CD4-positive, alpha-beta memory T cell (primary cell): ENCODE data around the gene GALNT17. TPM values are rescaled to one million over a fixed set of nuclear protein-coding genes. Genes with fewer than 3 reads are reported as not detected.

ENCODE experiments used
- CTCF ChIA-PET: fragments of 350-600 bp; sonication (Branson Sonifier 250); formaldehyde crosslinking; loops from one replicate; lab custom pipeline; 2021; ENCODE audit warnings: inconsistent platforms; ENCODE audit not compliant: partially characterized antibody; lab: Charles Lee
- POLR2A ChIA-PET: fragments of 350-600 bp; sonication (Branson Sonifier 250); formaldehyde crosslinking; loops from one replicate; lab custom pipeline; 2021; ENCODE audit not compliant: partially characterized antibody; lab: Charles Lee
- DNase-seq, 5 donors: peaks; one replicate each; pipeline versions ENCODE4 v3.0.0 to v3.0.0-alpha.2; 2020 to 2022; ENCODE audit warnings: mixed read lengths in 1 of 5
- H3K27ac ChIP-seq: one replicate; pipeline ENCODE4 v1.7.0; 2013; ENCODE audit warnings: low read depth, low read length
- H3K27me3 ChIP-seq: 2 replicates; pipeline ENCODE4 v1.7.0; 2013; ENCODE audit warnings: mild to moderate bottlenecking, low read length, moderate library complexity; ENCODE audit not compliant: insufficient read depth
- H3K36me3 ChIP-seq: 2 replicates; pipeline ENCODE4 v1.7.0; 2013; ENCODE audit warnings: mild to moderate bottlenecking, low read length, moderate library complexity; ENCODE audit not compliant: insufficient read depth
- H3K4me1 ChIP-seq: 2 replicates; pipeline ENCODE4 v1.7.0; 2013; ENCODE audit warnings: mild to moderate bottlenecking, low read length, moderate library complexity; ENCODE audit not compliant: insufficient read depth
- H3K4me3 ChIP-seq, 2 donors: one replicate each; pipeline ENCODE4 v1.7.0; 2013; ENCODE audit warnings: low read length in 2 of 2, mild to moderate bottlenecking in 1 of 2
- H3K9me3 ChIP-seq, 2 donors: one replicate each; pipeline ENCODE4 v1.7.0; 2013; ENCODE audit warnings: low read length in 2 of 2, control low read depth in 1 of 2; ENCODE audit not compliant: control insufficient read depth in 1 of 2
- H3K27ac Mint-ChIP-seq, 7 donors: one replicate each; pipeline ENCODE4 v1.8.0; 2020 to 2021; ENCODE audit warnings: mixed read lengths in 7 of 7, mild to moderate bottlenecking in 6 of 7, inconsistent platforms in 3 of 7, moderate library complexity in 3 of 7
- H3K27me3 Mint-ChIP-seq, 2 donors: one replicate each; pipeline ENCODE4 v1.8.0; 2020 to 2021; ENCODE audit warnings: mixed read lengths in 2 of 2
- H3K36me3 Mint-ChIP-seq, 2 donors: one replicate each; pipeline ENCODE4 v1.8.0; 2020 to 2021; ENCODE audit warnings: mixed read lengths in 2 of 2, inconsistent platforms in 1 of 2, mild to moderate bottlenecking in 1 of 2
- H3K4me1 Mint-ChIP-seq, 4 donors: one replicate each; pipeline ENCODE4 v1.8.0; 2020 to 2021; ENCODE audit warnings: mixed read lengths in 4 of 4, mild to moderate bottlenecking in 1 of 4
- H3K4me3 Mint-ChIP-seq, 8 donors: one replicate each; pipeline ENCODE4 v1.8.0; 2020 to 2021; ENCODE audit warnings: mixed read lengths in 8 of 8, mild to moderate bottlenecking in 7 of 8, moderate library complexity in 6 of 8, inconsistent platforms in 3 of 8
- H3K9me3 Mint-ChIP-seq, 8 donors: one replicate each; pipeline ENCODE4 v1.8.0; 2020 to 2021; ENCODE audit warnings: mixed read lengths in 8 of 8, mild to moderate bottlenecking in 5 of 8, inconsistent platforms in 3 of 8, moderate library complexity in 1 of 8
- intact Hi-C: fragments of 100-400 bp; cut with micrococcal nuclease; formaldehyde crosslinking; loops from one replicate; pipeline ENCODE4 v1.15.1; 2023
- polyA plus RNA-seq, 2 donors: library from polyadenylated mRNA; unstranded; fragments of 300-500 nt; fragmentation: Illumina TruSeq; gene quantifications; one replicate each; pipeline ENCODE4 v1.2.3, GENCODE V29; 2021
- total RNA-seq, 2 experiments: library from RNA; stranded (reverse); gene quantifications; one replicate each; pipeline ENCODE4 v1.2.3, GENCODE V29; 2021

Gene GALNT17
- total and polyA plus RNA-seq, 4 experiments from 2014 or later: not detected

DNA sequence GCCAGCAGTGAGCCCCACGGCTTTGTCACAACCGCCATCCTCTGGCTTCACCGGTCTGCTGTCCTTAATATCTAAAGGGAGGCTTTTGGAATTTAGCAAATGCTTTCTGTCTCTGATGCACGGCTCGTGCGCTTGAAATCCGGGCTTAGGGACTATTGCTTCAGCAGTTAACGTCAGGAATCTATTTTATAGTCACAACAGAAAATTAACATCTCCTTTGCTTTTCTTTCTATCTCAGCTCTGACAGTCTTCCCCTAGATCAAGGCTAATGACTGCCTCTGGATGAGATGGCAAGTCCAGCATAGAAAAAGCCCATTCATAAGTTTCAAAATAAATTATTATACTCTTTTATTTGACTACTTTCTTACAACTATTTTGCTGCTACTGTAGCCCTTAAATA lies 423.8 kb downstream of the GALNT17 start:
- CTCF ChIA-PET: no interaction called here

DNA sequence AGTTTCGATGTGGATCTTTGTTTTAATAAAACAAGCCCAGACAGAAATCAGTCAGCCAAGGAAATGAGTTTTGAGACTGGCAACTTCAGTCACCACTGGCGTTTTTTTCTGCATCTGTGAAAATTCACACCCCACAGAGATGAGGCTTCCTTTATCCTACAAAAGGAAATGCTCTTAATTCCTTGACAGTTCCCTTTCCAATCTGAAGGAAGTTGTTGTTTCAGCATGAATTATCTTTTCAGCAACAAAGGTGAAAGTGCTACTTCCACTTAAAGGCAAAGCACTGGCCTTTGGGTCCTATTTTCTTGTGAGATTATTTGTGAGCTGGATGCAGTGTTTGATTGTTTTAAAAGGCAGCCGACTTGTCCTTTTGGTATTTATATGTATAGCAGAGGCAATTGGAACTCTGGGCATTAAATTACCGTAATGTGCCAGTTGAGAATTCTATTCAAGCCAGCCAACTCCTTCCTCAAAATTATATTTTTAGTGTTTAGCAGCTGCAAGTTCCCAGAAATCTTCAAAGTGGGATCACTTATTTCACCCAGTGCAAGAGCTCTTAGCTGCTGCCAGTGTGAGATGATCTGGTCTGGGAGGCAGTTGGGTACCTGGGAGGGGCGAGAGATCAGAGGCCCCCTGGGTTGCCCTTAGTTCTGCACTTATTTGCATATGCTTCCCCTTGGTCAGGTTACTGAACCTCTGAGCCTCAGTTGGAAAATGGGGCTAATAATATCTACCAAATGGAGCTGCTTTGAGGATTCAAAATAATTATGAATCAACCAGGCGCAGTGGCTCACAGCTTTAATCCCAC lies 427.1 kb downstream of the GALNT17 start:
- Mint-ChIP-seq H3K4me3 (no peak overlapping the region), H3K36me3 (no peaks in the 10 kb centered on the region), H3K4me1 (no peaks in the 10 kb centered on the region), H3K9me3 (peaks cover 0 to 17% (median 6%) of the 10 kb centered on the region in 8 donors), H3K27me3 (no peaks in the 10 kb centered on the region), H3K27ac (no peak overlapping the region)
- DNase-seq: no peak
- CTCF ChIA-PET: no interaction called here
- Histone ChIP-seq H3K4me3 (no peak overlapping the region), H3K27me3 (no peaks in the 10 kb centered on the region), H3K4me1 (no peaks in the 10 kb centered on the region), H3K27ac (no peak overlapping the region), H3K9me3 (no peaks in the 10 kb centered on the region), H3K36me3 (no peaks in the 10 kb centered on the region)
- intact Hi-C loops: no loop called here
- POLR2A ChIA-PET: no interaction called here

More for the DNA sequence above, 423.8 kb downstream of the GALNT17 start:
- Histone ChIP-seq H3K27me3 (no peaks in the 10 kb centered on the region), H3K36me3 (no peaks in the 10 kb centered on the region), H3K4me3 (no peak overlapping the region), H3K27ac (no peak overlapping the region), H3K9me3 (no peaks in the 10 kb centered on the region), H3K4me1 (no peaks in the 10 kb centered on the region)
- no peaks in the 10 kb centered on the region for H3K27me3 Mint-ChIP-seq
- H3K27ac Mint-ChIP-seq: no peak overlapping the region
- no peak for DNase-seq
- H3K36me3 Mint-ChIP-seq: no peaks in the 10 kb centered on the region
- intact Hi-C loops: no loop called here
- no peak overlapping the region for H3K4me3 Mint-ChIP-seq
- no peaks in the 10 kb centered on the region for H3K4me1 Mint-ChIP-seq
- POLR2A ChIA-PET: no interaction called here
- peaks cover 1 to 26% (median 15%) of the 10 kb centered on the region in 8 donors for H3K9me3 Mint-ChIP-seq

DNA sequence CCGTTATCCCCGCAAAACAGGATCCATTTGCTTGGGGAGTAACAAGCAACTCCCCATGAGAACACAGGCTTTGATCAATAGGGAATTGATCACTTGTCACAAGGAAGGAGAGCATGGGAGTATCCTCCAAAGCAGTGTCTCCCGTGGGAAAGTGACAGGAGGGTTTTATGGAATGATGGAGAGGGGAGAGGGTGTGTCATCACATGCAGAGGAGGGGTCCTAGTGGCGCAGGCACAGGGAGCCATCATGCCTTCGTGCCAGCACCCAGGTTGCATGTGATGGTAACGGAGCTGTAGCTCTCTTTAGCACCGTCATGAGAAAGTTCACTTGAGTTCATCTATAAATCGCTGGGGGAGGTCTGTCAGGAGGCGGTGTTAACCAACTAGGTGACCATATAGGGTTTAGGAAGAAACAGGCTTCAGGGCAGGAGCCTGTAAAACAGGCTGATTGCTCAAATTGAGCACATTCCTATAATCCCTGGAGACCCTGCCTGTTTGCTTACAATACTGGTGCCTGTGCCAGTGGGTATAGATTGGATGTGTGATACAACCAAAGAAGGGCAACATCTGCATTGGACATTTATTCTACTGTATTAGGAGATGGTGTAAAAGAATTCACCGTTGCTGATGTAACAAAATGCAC lies 428.5 kb downstream of the GALNT17 start:
- H3K27ac Mint-ChIP-seq: no peak overlapping the region
- H3K9me3 Mint-ChIP-seq: peaks cover 0 to 10% (median 3%) of the 10 kb centered on the region in 8 donors
- H3K36me3 Mint-ChIP-seq: no peaks in the 10 kb centered on the region
- Histone ChIP-seq H3K27ac (no peak overlapping the region), H3K4me1 (no peaks in the 10 kb centered on the region), H3K9me3 (no peaks in the 10 kb centered on the region), H3K4me3 (no peak overlapping the region), H3K36me3 (no peaks in the 10 kb centered on the region), H3K27me3 (no peaks in the 10 kb centered on the region)
- ChIA-PET POLR2A (no interaction called here), CTCF (no interaction called here)
- H3K4me3 Mint-ChIP-seq: no peak overlapping the region
- intact Hi-C loops: no loop called here
- DNase-seq: no peak
- H3K4me1 Mint-ChIP-seq: no peaks in the 10 kb centered on the region
- no peaks in the 10 kb centered on the region for H3K27me3 Mint-ChIP-seq

DNA sequence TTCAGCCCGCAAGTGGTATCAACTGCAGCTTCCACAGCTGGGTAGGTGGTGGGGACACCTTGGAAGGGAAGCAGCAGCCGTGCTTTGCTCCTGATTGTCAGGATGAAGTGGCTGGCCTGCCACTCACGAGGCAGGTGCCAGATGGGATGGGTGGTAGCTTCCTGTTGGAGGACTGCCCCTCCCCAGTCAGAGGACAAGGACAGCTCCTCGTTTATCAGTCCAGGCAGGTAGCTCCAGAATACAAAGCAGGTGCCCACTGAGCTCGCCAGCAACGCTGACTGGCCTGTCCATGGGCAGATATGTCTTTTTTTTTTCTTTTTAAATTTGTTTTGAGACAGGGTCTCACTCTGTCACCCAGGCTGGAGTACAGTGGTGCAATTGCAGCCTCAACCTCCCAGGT lies 431.3 kb downstream of the GALNT17 start:
- CTCF ChIA-PET: no interaction called here

DNA sequence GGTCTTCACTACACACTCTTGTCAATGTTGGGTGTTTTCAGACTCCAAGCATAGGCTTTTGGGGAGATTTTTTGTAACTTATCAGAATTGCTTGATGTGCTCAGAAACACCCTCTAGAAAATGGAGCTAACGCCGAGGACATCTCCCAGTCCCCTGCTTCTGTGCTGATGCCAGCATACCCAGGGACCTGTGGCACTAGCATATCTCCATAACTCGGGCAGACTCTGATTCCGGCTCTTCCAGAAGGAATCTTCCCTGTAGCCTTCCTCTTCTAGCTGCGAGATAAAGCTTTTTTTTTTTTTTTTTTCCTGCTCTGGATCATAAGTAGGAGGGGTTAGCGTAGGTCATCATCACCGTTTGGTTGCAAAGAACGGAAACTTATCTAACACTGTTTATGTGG lies 434.4 kb downstream of the GALNT17 start:
- Mint-ChIP-seq H3K27me3 (no peaks in the 10 kb centered on the region), H3K9me3 (peaks cover 2 to 13% (median 5%) of the 10 kb centered on the region in 8 donors), H3K36me3 (no peaks in the 10 kb centered on the region), H3K4me3 (no peak overlapping the region), H3K4me1 (no peaks in the 10 kb centered on the region), H3K27ac (no peak overlapping the region)
- no peaks in the 10 kb centered on the region for H3K9me3 ChIP-seq
- no peak overlapping the region for H3K27ac ChIP-seq
- ChIA-PET CTCF (no interaction called here), POLR2A (no interaction called here)
- H3K4me3 ChIP-seq: no peak overlapping the region
- intact Hi-C loops: no loop called here
- no peaks in the 10 kb centered on the region for H3K36me3 ChIP-seq
- DNase-seq: no peak
- H3K27me3 ChIP-seq: no peaks in the 10 kb centered on the region
- no peaks in the 10 kb centered on the region for H3K4me1 ChIP-seq

More for the DNA sequence above, 431.3 kb downstream of the GALNT17 start:
- Histone ChIP-seq H3K36me3 (no peaks in the 10 kb centered on the region), H3K27ac (no peak overlapping the region), H3K27me3 (no peaks in the 10 kb centered on the region), H3K4me1 (no peaks in the 10 kb centered on the region), H3K9me3 (no peaks in the 10 kb centered on the region), H3K4me3 (no peak overlapping the region)
- Mint-ChIP-seq H3K36me3 (no peaks in the 10 kb centered on the region), H3K27ac (no peak overlapping the region), H3K4me3 (no peak overlapping the region), H3K27me3 (no peaks in the 10 kb centered on the region), H3K9me3 (peaks cover 0 to 7% (median 5%) of the 10 kb centered on the region in 8 donors), H3K4me1 (no peaks in the 10 kb centered on the region)
- intact Hi-C loops: no loop called here
- no peak for DNase-seq
- POLR2A ChIA-PET: no interaction called here

DNA sequence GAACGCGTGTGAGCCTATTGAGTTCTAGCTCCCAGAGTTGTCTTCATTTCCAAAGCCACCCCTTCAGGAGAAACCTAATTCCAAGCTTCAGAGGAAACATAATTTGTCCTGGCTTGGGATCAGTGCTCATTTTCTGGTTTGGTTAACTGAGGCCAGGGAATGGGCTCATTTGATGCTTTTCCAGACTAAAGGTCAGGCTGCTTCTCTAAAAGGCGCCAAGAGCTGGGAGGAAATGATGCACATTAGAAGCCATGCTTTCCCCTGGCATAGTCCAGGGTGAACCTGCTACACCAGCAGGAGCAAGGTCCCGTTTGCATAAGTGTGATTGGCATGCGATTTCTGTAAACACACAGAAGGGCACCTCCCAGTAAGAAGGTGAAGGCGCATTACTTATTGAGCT lies 435.0 kb downstream of the GALNT17 start:
- Mint-ChIP-seq H3K4me1 (no peaks in the 10 kb centered on the region), H3K27ac (no peak overlapping the region), H3K9me3 (peaks cover 2 to 13% (median 5%) of the 10 kb centered on the region in 8 donors), H3K36me3 (no peaks in the 10 kb centered on the region), H3K4me3 (no peak overlapping the region), H3K27me3 (no peaks in the 10 kb centered on the region)
- H3K4me1 ChIP-seq: no peaks in the 10 kb centered on the region
- no peaks in the 10 kb centered on the region for H3K27me3 ChIP-seq
- ChIA-PET POLR2A (no interaction called here), CTCF (no interaction called here)
- H3K27ac ChIP-seq: no peak overlapping the region
- intact Hi-C loops: no loop called here
- no peak for DNase-seq
- H3K9me3 ChIP-seq: no peaks in the 10 kb centered on the region
- no peaks in the 10 kb centered on the region for H3K36me3 ChIP-seq
- H3K4me3 ChIP-seq: no peak overlapping the region

DNA sequence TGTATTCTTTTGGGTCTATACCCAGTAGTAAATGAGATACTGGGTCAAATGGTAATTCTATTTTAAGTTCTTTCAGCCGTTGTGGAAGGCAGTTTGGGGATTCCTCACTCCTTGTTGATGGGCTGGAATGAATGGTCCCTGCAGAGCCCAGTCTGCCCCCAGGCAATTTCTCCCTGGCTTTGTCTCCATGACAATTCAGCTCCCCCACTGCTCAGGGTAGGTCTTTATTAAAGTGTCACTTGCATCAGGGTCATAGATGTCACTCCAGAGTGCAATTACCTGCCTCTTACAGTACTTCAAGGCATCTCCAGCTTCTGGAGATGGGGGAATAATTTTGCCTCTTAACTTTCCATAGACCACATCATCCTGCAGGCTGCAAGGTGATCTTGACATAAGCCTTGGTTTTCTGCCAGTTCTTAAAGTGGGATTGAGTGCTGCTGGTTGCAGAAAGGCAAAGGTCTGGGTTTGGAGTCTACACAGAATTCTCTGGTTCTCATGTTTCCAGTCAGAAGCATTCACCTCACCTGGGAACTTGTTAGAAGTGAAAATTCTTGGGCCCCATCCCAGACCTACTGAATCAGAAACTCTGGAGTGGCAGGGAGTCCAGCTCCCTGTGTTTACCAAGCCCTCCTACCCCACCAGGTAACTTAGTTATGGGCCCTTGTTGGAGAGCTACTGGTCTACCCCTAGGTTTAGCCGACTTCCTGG lies 442.4 kb downstream of the GALNT17 start:
- intact Hi-C loops: no loop called here
- H3K27ac Mint-ChIP-seq: no peak overlapping the region
- Histone ChIP-seq H3K9me3 (no peaks in the 10 kb centered on the region), H3K36me3 (no peaks in the 10 kb centered on the region), H3K27ac (no peak overlapping the region), H3K4me1 (no peaks in the 10 kb centered on the region), H3K4me3 (no peak overlapping the region), H3K27me3 (no peaks in the 10 kb centered on the region)
- DNase-seq: no peak
- H3K36me3 Mint-ChIP-seq: no peaks in the 10 kb centered on the region
- no peak overlapping the region for H3K4me3 Mint-ChIP-seq
- H3K4me1 Mint-ChIP-seq: no peaks in the 10 kb centered on the region
- peaks cover 2 to 23% (median 3%) of the 10 kb centered on the region in 8 donors for H3K9me3 Mint-ChIP-seq
- no peaks in the 10 kb centered on the region for H3K27me3 Mint-ChIP-seq
- ChIA-PET CTCF (no interaction called here), POLR2A (no interaction called here)
